NCI-H2029 treated with DMSO at 0.1 percent for 48 hours (cell line): ENCODE results near the gene SOHLH1.
"Not testable (repeated sequence)": the region's sequence is repeated elsewhere in the genome, so short reads cannot be mapped to it uniquely, and the experiment has no call there.

ENCODE experiments used
- DNase-seq: peaks from one replicate; lab custom pipeline; 2025; lab: John Stamatoyannopoulos, UW

SOHLH1 gene

DNA sequence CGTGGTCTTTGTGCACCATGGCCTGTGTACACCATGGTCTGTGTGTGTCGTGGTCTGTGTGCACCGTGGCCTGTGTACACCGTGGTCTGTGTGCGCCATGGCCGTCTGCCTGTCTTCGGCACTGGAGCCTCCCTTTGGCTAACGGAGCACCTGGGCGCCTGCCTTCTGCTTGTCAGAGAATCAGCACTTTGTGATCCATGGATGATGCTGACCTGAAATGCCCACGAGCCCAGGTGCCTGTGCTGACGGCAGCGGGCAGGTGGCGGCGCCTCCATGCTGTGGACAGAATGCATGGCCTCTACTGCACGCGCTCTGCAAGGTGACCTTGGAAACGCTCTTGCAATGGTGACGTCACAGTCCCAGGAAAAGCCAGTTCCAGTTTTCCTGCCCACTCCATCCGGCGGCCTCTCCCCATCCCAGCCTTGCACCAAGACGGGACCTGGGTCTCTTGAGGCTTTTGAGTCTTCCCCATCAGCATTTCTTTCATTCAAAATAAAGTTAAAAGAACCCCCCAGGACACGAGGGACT, 21.6 kb downstream of the SOHLH1 start:
- no peak for DNase-seq

DNA sequence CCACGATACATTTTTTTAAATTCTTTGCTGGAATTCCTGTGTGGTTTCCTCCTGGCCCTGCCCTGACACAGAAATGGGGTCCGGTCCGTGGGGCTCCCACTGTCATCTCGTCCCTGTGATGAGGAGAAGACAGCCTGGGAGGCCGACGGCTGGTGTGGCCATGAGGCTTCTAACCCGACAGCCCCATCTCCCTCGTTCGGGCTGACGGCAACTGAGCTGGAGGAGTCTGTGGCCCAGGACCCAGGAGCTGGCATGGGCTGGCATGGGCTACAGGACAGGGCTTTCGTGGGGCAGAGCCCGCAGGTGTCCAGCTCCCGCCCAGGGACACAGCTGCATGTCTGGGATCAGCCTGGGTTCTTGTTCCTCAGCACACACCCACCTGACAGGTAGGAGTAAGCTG, 22.4 kb downstream of the SOHLH1 start:
- DNase-seq: no peak

- DNase-seq: no peak
Measured at GRCh38 chr9:135674977-135675376, 24.3 kb downstream of the SOHLH1 start.

- no peak for DNase-seq
Measured at GRCh38 chr9:135673941-135674340, 25.3 kb downstream of the SOHLH1 start.

- not testable (repeated sequence) for DNase-seq
Measured at GRCh38 chr9:135672786-135673185, 26.5 kb downstream of the SOHLH1 start.

- no peak for DNase-seq
Measured at GRCh38 chr9:135671591-135672041, 27.7 kb downstream of the SOHLH1 start.

- DNase-seq: no peak
Measured at GRCh38 chr9:135670721-135671590, 28.3 kb downstream of the SOHLH1 start.

- no peak for DNase-seq
Measured at GRCh38 chr9:135669616-135670285, 29.5 kb downstream of the SOHLH1 start.

DNA sequence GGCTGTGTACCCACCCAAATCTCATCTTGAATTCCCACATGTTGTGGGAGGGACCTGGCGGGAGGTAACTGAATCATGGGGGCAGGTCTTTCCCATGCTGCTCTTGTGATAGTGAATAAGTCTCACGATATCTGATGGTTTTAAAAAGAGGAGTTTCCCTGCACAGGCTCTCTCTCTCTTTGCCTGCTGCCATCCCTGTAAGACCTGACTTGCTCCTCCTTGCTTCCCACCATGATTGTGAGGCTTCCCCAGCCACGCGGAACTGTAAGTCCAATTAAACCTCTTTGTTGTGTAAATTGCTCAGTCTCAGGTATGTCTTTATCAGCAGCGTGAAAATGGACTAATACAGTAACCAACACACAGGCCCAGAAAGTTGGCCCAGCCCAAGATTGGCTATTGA, 30.3 kb downstream of the SOHLH1 start:
- DNase-seq: not testable (repeated sequence)

DNA sequence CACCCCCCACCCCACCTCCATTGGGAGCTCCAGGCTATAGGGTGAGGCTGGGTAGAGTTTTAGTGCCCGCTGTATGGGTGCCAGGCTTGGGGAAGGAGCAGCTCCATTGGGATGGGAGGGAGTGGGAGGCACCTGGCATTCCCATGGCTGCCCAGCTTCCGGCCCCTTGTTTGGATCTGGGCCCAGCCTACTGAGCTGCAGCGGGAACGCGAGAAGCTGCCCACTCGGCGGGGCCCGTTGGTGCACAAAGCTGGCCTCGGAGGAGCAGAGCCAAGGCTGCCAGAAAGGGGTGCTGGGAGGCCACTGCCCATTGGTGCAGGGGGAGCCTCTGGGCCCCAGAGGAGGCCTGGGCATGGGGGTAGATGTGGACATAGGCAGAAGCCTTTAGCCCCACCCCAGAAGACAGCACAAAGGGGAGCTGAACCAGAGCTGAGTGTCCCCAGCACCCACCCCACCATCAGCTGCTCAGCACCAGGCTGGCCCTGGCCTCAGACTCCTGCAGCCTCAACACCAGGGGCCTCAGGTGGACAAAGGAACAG, 31.7 kb downstream of the SOHLH1 start:
- peak; percentile 0 for DNase-seq

- no peak for DNase-seq
Measured at GRCh38 chr9:135666534-135667462, 32.5 kb downstream of the SOHLH1 start.

DNA sequence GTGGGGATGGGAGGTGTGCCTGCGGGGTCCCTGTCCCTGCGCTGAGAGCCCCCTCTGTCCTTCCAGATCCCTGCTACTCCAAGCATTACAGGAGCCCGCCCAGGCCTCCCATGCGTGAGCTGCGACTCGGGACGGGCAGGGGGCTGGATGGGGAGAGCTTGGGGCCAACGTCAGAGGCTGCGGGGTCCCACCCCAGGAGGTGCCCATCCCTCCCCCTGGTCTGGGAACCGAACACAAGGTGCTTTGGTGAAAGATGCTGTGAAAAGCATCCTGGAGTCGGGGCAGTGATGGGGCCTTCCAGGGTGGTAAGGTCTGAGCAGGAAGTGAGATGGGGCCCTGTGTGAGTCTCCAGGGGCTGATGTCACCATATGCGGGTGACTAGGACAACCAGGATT, 33.5 kb downstream of the SOHLH1 start:
- DNase-seq: no peak

GRCh38 chr9:135664801-135665794, 34.2 kb downstream of the SOHLH1 start:
- no peak for DNase-seq

- DNase-seq: no peak
Measured at GRCh38 chr9:135664266-135664665, 35.0 kb downstream of the SOHLH1 start.

GRCh38 chr9:135663857-135664256, 35.4 kb downstream of the SOHLH1 start:
- no peak for DNase-seq

- DNase-seq: no peak
Measured at GRCh38 chr9:135663451-135663770, 35.9 kb downstream of the SOHLH1 start.

GRCh38 chr9:135662758-135663450, 36.4 kb downstream of the SOHLH1 start, which contains the start of gene LCN9:
TSS of gene LCN9 (plus strand) at chr9:135663309. CDS start at chr9:135663322, 13 bp downstream.
- no peak for DNase-seq

DNA sequence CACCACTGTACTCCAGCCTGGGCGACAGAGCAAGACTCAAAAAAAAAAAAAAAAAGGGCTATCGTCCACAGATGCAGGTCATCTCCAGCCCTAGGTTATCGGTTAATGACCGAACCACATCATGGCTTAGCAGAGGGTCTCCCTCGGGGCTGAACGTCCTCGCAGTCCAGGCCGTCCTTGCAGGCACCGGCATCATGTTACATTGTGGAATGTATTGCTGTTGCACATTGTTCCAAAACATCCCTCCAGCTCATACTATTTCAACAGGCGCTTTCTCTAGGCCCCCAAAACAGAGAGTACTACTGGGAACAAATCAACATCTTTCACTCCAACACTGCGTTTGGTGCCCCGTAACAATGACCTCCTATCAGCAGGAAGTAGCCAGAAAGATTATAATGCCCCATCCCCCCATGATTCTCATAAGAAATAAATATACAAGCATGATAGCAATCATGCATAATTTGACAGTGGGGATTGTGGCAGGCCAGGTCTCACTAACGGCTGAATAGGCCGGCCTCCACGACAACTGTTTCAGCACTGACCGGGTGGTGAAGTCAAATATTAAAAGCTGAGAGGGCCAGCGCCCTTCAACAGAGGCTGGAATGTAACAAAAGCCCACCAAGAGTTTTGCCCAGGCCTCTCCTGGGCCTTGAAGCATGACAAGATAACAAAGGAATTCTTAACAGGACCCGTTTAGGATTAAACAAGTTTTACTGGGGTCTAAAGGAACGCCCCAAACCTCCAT, 37.3 kb downstream of the SOHLH1 start:
- DNase-seq: no peak

DNA sequence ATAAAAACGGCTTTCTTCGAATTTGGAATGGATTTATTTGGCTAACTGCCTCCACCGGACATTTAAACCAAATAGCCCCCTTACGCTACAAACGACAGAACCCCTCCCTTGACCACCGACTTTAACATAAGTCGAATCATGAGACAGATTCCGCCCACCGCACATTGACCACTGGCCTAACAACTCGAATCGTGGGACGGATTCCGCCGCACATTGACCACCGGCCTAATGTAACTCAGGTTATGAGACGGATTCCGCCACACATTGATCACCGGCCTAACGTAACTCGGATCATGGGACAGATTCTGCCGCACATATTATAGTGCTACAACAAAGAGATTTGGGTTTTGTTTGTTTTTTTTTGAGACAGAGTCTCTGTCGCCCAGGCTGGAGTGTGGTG, 38.9 kb downstream of the SOHLH1 start:
- DNase-seq: no peak
